Fibroblast of mammary gland (primary cell): ENCODE data around the gene ALKBH3.

ENCODE experiments used
- DNase-seq: peaks from one replicate; pipeline ENCODE4 v3.0.0-alpha.2; 2010; ENCODE audit warnings: low read depth
- H3K4me3 ChIP-seq: 2 replicates; pipeline ENCODE4 v1.5.1; 2011; ENCODE audit warnings: low read depth, mild to moderate bottlenecking, low read length, moderate library complexity; ENCODE audit not compliant: control insufficient read depth
- CTCF ChIP-seq: conservative IDR thresholded peaks from 2 replicates; pipeline ENCODE4 v1.5.1; 2011; ENCODE audit warnings: low read depth, low read length, inconsistent platforms; ENCODE audit not compliant: control insufficient read depth, insufficient read depth

Gene ALKBH3

GRCh38 chr11:43967661-43968060 lies 87.0 kb downstream of the ALKBH3 start:
- no peak for TF ChIP-seq CTCF
- H3K4me3 ChIP-seq = no peak overlapping the region
- DNase-seq = no peak

GRCh38 chr11:43968719-43969118 lies 88.1 kb downstream of the ALKBH3 start:
- no peak for TF ChIP-seq CTCF
- no peak overlapping the region for H3K4me3 ChIP-seq
- DNase-seq = no peak

- no peak overlapping the region for H3K4me3 ChIP-seq
- DNase-seq = peak; percentile 56
- no peak for TF ChIP-seq CTCF
Observed at GRCh38 chr11:43969543-43969942, 88.9 kb downstream of the ALKBH3 start.
